Mesodermal cell (in vitro differentiated cells): ENCODE measurements around the gene GALNT14.

Experiments used
- H3K27ac ChIP-seq: 2 replicates; pipeline ENCODE4 v1.7.0; 2013; ENCODE audit warnings: mild to moderate bottlenecking, low read depth, low read length, moderate library complexity; ENCODE audit not compliant: severe bottlenecking
- H3K36me3 ChIP-seq: 2 replicates; pipeline ENCODE4 v1.7.1; 2013; ENCODE audit warnings: mild to moderate bottlenecking, low read length, moderate library complexity; ENCODE audit not compliant: control insufficient read depth, insufficient read depth
- H3K4me1 ChIP-seq: one replicate; pipeline ENCODE4 v1.7.1; 2013; ENCODE audit warnings: mild to moderate bottlenecking, low read length; ENCODE audit not compliant: insufficient read depth, control insufficient read depth, poor library complexity, severe bottlenecking
- H3K4me3 ChIP-seq: 2 replicates; pipeline ENCODE4 v1.7.0; 2013; ENCODE audit warnings: low read length, control low read depth, mild to moderate bottlenecking; ENCODE audit not compliant: insufficient read depth, poor library complexity, severe bottlenecking; ENCODE audit errors: extremely low read depth
- H3K9me3 ChIP-seq: 2 replicates; pipeline ENCODE4 v1.7.1; 2013; ENCODE audit warnings: mild to moderate bottlenecking, low read length, moderate library complexity; ENCODE audit not compliant: control insufficient read depth
- WGBS, 2 experiments: methylation state at CpG; one replicate each; pipeline ENCODE4 v1.1.5; 2013; ENCODE audit warnings: missing lambda C conversion rate in 2 of 2; ENCODE audit not compliant: insufficient coverage in 2 of 2; 5-methylcytosine and 5-hydroxymethylcytosine counted together

The GALNT14 gene

GRCh38 chr2:30990176-30990575 is 148.1 kb downstream of the GALNT14 start:
- WGBS, 2 experiments: 71 to 75% methylated on average over 1 to 2 of the region's 2 CpGs

GRCh38 chr2:30989746-30990145 is 148.5 kb downstream of the GALNT14 start:
- 90% methylated on average over 1 of the region's 1 CpG; no CpG with 5 or more reads in 1 of the 2 experiments for WGBS, 2 experiments

More at GRCh38 chr2:30990176-30990575, 148.1 kb downstream of the GALNT14 start:
- Histone ChIP-seq H3K9me3 (no peaks in the 10 kb centered on the region), H3K27ac (no peak overlapping the region), H3K4me1 (no peaks in the 10 kb centered on the region), H3K36me3 (no peaks in the 10 kb centered on the region), H3K4me3 (no peak overlapping the region)

GRCh38 chr2:30987566-30987965 is 150.7 kb downstream of the GALNT14 start:
- no peak overlapping the region for H3K4me3 ChIP-seq
- H3K27ac ChIP-seq: no peak overlapping the region
- H3K36me3 ChIP-seq: no peaks in the 10 kb centered on the region
- WGBS, 2 experiments: 80 to 100% methylated on average over 1 of the region's 6 CpGs
- no peaks in the 10 kb centered on the region for H3K4me1 ChIP-seq
- H3K9me3 ChIP-seq: no peaks in the 10 kb centered on the region

More at GRCh38 chr2:30989746-30990145, 148.5 kb downstream of the GALNT14 start:
- no peak overlapping the region for H3K4me3 ChIP-seq
- H3K36me3 ChIP-seq: no peaks in the 10 kb centered on the region
- H3K27ac ChIP-seq: no peak overlapping the region
- H3K4me1 ChIP-seq: no peaks in the 10 kb centered on the region
- no peaks in the 10 kb centered on the region for H3K9me3 ChIP-seq

- no peaks in the 10 kb centered on the region for H3K9me3 ChIP-seq
- no peaks in the 10 kb centered on the region for H3K4me1 ChIP-seq
- H3K4me3 ChIP-seq: no peak overlapping the region
- WGBS, 2 experiments: 94 to 96% methylated on average over 3 to 4 of the region's 5 CpGs
- no peak overlapping the region for H3K27ac ChIP-seq
- no peaks in the 10 kb centered on the region for H3K36me3 ChIP-seq
Observed at GRCh38 chr2:30986231-30986580, 152.0 kb downstream of the GALNT14 start.

DNA sequence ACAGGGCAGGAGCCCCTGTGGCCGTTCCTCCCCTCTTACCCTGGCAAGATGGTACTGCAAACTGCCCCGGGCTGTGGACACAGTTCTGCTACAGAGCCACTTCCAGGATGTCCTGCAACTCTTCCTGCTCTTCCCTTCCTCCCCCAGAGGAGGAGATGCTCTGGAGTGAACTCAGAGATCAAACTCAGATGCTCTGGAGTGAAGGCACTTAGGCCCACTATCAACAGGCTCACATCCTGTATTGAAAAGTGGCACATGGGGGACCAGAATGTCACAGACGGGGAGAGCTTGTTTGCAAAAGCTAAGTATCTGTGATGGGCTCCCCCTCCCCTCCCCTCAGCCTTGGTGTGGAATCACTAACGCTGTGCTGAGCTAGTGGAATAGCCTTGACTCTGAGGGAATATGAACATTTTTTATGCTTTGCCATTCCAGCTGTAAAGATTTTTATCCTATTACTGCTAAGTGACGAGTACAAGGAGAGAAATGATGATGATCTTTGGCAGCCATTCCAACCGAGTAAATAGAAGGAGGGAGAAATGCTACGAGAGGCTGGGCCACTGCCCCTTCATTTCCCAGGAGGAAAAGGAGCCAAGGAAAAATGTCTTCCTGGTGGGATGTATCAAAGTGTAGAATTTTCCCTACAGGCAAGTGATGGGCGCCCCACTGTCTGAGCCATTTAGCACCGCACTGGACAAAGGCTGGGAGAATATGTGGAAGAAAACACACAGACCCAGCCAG is 152.6 kb downstream of the GALNT14 start:
- Histone ChIP-seq H3K4me3 (no peak overlapping the region), H3K9me3 (no peaks in the 10 kb centered on the region), H3K27ac (no peak overlapping the region), H3K36me3 (no peaks in the 10 kb centered on the region), H3K4me1 (no peaks in the 10 kb centered on the region)
- 86 to 89% methylated on average over 6 to 7 of the region's 9 CpGs for WGBS, 2 experiments

- H3K36me3 ChIP-seq: no peaks in the 10 kb centered on the region
- H3K27ac ChIP-seq: no peak overlapping the region
- no peaks in the 10 kb centered on the region for H3K9me3 ChIP-seq
- no peaks in the 10 kb centered on the region for H3K4me1 ChIP-seq
- H3K4me3 ChIP-seq: no peak overlapping the region
- 75% methylated on average over 2 of the region's 2 CpGs for WGBS, 2 experiments
Observed at GRCh38 chr2:30984148-30984547, 154.1 kb downstream of the GALNT14 start.

DNA sequence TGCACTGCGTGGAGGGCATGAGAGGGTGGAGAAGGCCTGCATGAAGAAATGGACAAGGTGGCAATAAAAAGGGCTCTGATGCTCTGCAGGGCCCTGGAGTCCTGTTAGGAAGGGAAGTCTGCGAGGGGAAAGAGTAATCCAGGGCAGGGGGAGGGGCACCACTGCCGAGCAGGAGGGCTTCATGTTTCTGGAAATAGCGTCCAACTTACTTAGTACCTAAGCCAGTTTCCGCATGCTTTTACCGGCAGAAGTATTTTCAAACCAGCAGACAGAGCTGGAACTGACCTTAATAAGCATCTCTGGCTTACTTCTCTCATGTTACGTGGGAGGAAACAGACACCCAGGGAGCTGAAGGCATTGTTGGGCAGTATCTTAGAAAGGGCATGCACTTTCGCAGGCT is 156.7 kb downstream of the GALNT14 start:
- Histone ChIP-seq H3K27ac (no peak overlapping the region), H3K4me3 (no peak overlapping the region), H3K9me3 (no peaks in the 10 kb centered on the region), H3K4me1 (no peaks in the 10 kb centered on the region), H3K36me3 (no peaks in the 10 kb centered on the region)
- WGBS, 2 experiments: 66 to 67% methylated on average over 6 to 7 of the region's 8 CpGs

DNA sequence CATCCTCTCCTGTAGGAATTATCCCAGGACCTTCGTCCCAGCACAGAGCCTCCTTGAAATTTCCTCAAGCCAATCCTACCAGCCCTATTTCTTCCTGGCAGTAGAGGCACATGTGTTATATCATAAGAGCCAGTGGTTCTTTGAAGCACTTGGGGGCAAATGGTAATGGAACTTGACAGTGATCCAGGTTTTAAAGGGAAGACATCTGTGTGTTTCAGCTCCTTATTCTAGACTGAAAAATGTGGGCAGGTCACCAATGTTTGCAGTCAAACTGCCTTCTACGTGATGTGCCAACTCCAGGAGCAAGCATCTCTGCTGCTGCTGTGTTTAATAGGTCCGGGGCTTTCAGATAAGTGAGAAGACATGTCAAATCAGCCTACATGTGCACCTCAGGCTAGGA is 157.1 kb downstream of the GALNT14 start:
- WGBS, 2 experiments: 100% methylated on average over 2 to 3 of the region's 3 CpGs
- H3K9me3 ChIP-seq: no peaks in the 10 kb centered on the region
- H3K36me3 ChIP-seq: no peaks in the 10 kb centered on the region
- no peak overlapping the region for H3K27ac ChIP-seq
- no peaks in the 10 kb centered on the region for H3K4me1 ChIP-seq
- H3K4me3 ChIP-seq: no peak overlapping the region

DNA sequence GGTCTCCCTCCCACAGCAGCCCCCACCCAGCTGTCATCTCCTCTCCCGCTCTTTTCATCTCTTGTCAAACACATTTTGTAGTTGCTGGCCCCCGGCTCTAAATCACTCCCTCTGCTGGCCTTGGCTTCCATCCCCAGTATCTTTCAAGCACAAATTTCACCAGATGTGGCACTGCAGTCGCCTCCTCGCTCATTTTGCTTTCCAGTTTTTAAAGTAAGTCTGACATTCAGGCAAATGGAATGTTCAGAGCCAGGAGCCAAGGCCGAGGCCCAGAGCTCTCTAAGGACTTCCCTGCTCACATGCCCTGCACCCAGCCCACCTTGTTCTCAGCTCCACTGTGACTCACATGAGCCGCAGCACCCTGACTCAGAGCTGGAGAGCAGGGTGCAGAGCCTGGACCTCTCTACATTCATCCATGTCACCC is 158.4 kb downstream of the GALNT14 start:
- WGBS, 2 experiments: 79 to 86% methylated on average over 6 of the region's 6 CpGs
- Histone ChIP-seq H3K4me1 (no peaks in the 10 kb centered on the region), H3K27ac (no peak overlapping the region), H3K9me3 (no peaks in the 10 kb centered on the region), H3K36me3 (no peaks in the 10 kb centered on the region), H3K4me3 (no peak overlapping the region)

- no peaks in the 10 kb centered on the region for H3K4me1 ChIP-seq
- WGBS, 2 experiments: 91 to 92% methylated on average over 5 to 6 of the region's 6 CpGs
- H3K4me3 ChIP-seq: no peak overlapping the region
Observed at GRCh38 chr2:30978854-30979253, 159.4 kb downstream of the GALNT14 start.

DNA sequence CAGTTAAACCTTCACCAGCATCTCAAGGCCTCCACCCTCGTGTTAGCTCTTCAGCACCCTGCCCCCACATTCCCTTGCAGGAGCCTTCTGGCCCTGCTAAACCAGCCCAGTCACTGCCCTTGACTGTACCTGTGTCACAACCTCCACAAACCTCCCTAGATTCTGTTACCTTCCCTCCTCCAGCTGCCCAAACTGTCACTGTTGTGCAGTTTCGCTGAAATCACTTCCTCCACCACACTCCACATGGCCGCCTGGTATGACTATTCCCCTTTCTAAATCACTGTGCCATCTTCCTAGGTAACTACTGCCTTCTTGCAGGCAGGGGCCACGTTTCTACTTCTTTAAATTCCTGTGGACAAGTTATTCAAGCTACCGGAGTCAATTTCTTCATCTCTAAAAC is 160.2 kb downstream of the GALNT14 start:
- Histone ChIP-seq H3K27ac (no peak overlapping the region), H3K36me3 (no peaks in the 10 kb centered on the region), H3K4me1 (no peaks in the 10 kb centered on the region), H3K9me3 (no peaks in the 10 kb centered on the region), H3K4me3 (no peak overlapping the region)
- WGBS, 2 experiments: 76 to 88% methylated on average over 4 to 5 of the region's 5 CpGs

More at GRCh38 chr2:30978854-30979253, 159.4 kb downstream of the GALNT14 start:
- Histone ChIP-seq H3K9me3 (no peaks in the 10 kb centered on the region), H3K36me3 (no peaks in the 10 kb centered on the region), H3K27ac (no peak overlapping the region)
